ENCODE results near the gene VMP1.

- no peak for TF ChIP-seq CTCF (conservative IDR thresholded peaks at IDR 0.05 in 1 of 2, IDR thresholded peaks at IDR 0.05 in 1 of 2; ENCODE audit: low read depth in 1 of 2, low read length in 2 of 2)
- no peak for TF ChIP-seq EZH2 (IDR thresholded peaks at IDR 0.05; ENCODE audit: low read length, missing control alignments)
These were observed 15.6 kb downstream of the VMP1 start for GRCh38 chr17:59723041-59723440.
